HepG2 (cell line): ENCODE results near the gene THOP1. TPM values are rescaled to one million over a fixed set of nuclear protein-coding genes. Genes with fewer than 3 reads are reported as not detected.

Experiments used
- ATAC-seq: fragments of 200-7000 bp; cut with Tn5 transposase; 3 replicates; pipeline ENCODE4 v1.9.1; 2020; ENCODE audit warnings: mild to moderate bottlenecking, moderate library complexity
- BruUV-seq: library from RNA; stranded (reverse); fragments of 400-500 nt; replicated peaks from 2 replicates; lab custom pipeline; 2021; lab: Mats Ljungman, UMichigan
- CTCF ChIA-PET: fragments of 300-600 bp; formaldehyde crosslinking; extraction: SDS; loops from one replicate; lab custom pipeline; 2021; ENCODE audit warnings: low total read pairs, inconsistent platforms, low intra/inter-chr PET ratio; lab: Yijun Ruan, JAX
- POLR2A ChIA-PET: fragments of 350-600 bp; sonication (Branson Sonifier 250); formaldehyde crosslinking; loops from one replicate; lab custom pipeline; 2020; ENCODE audit warnings: antibody characterized with exemption, inconsistent platforms; lab: Yijun Ruan, JAX
- DNase-seq: peaks from one replicate; pipeline ENCODE4 v3.0.0-alpha.2; 2015; ENCODE audit warnings: low spot score
- FAIRE-seq: peaks from 3 replicates; lab custom pipeline; 2011; peaks lifted over from hg19 to GRCh38; lab: Jason Lieb, UNC
- H2AFZ ChIP-seq: one replicate; pipeline ENCODE4 v1.6.1; 2011; ENCODE audit warnings: low read length, inconsistent platforms
- H3K27ac ChIP-seq: fragments of 300-600 bp; 3 replicates; pipeline ENCODE4 v1.8.0; 2011; ENCODE audit warnings: mixed run types, mild to moderate bottlenecking, mixed read lengths, low read length, inconsistent platforms; ENCODE audit not compliant: insufficient read depth; ENCODE audit errors: extremely low read length
- H3K27me3 ChIP-seq, 2 experiments: fragments of 200-600 bp in 1 of 2; 2 replicates in 1 of 2; 3 replicates in 1 of 2; pipeline versions ENCODE4 v1.6.0 to v1.8.0; 2011; ENCODE audit warnings: low read length in 2 of 2, mild to moderate bottlenecking in 2 of 2, moderate library complexity in 2 of 2, inconsistent platforms in 1 of 2; ENCODE audit not compliant: insufficient read depth in 2 of 2, control insufficient read depth in 1 of 2
- H3K36me3 ChIP-seq, 2 experiments: fragments of 200-600 bp in 1 of 2; replicated peaks in 1 of 2; 2 replicates in 1 of 2; 3 replicates in 1 of 2; pipeline versions ENCODE4 v1.5.1 to v1.8.0; 2011; ENCODE audit warnings: low read length in 2 of 2, inconsistent platforms in 1 of 2; ENCODE audit not compliant: insufficient read depth in 2 of 2, control insufficient read depth in 1 of 2
- H3K4me1 ChIP-seq: 2 replicates; pipeline ENCODE4 v1.5.1; 2012; ENCODE audit warnings: low read length, inconsistent platforms; ENCODE audit not compliant: insufficient read depth
- H3K4me2 ChIP-seq: 2 replicates; pipeline ENCODE4 v1.6.0; 2011; ENCODE audit warnings: low read depth, low read length, inconsistent platforms
- H3K4me3 ChIP-seq, 3 experiments: fragments of 200-600 bp in 1 of 3; sonication (generic), shearing (Covaris generic) in 1 of 3; replicated peaks in 1 of 3; 2 replicates each; pipeline ENCODE4 v1.5.1; 2011 to 2016; ENCODE audit warnings: low read length in 3 of 3, inconsistent platforms in 2 of 3, low read depth in 2 of 3, mild to moderate bottlenecking in 2 of 3, control low read depth in 1 of 3, mixed read lengths in 1 of 3; ENCODE audit not compliant: insufficient read depth in 1 of 3
- H3K79me2 ChIP-seq: one replicate; pipeline ENCODE4 v1.6.1; 2011; ENCODE audit warnings: low read length, inconsistent platforms; ENCODE audit not compliant: insufficient read depth
- H3K9ac ChIP-seq: 2 replicates; pipeline ENCODE4 v1.6.0; 2011; ENCODE audit warnings: mild to moderate bottlenecking, low read depth, low read length, inconsistent platforms; ENCODE audit not compliant: insufficient read depth
- H3K9me3 ChIP-seq: 2 replicates; pipeline ENCODE4 v1.5.1; 2012; ENCODE audit warnings: mild to moderate bottlenecking, low read length
- H4K20me1 ChIP-seq: 2 replicates; pipeline ENCODE4 v1.6.0; 2011; ENCODE audit warnings: inconsistent platforms, mild to moderate bottlenecking, low read length, moderate library complexity; ENCODE audit not compliant: insufficient read depth
- AGO2 ChIP-seq: fragments of 200-400 bp; formaldehyde crosslinking; optimal IDR thresholded peaks from 2 replicates; pipeline ENCODE3; 2017; ENCODE audit warnings: mild to moderate bottlenecking, low read depth, low read length, moderate library complexity
- ATF4 ChIP-seq, 2 experiments: fragments of 450-650 bp in 1 of 2; sonication (generic) in 1 of 2; formaldehyde crosslinking; IDR thresholded peaks; 2 replicates each; pipeline versions ENCODE4 v1.5.0 to v1.8.0; 2020 to 2022; ENCODE audit warnings: mild to moderate bottlenecking in 1 of 2, missing genetic modification reagents in 1 of 2
- CCDC6 ChIP-seq: sonication (generic); formaldehyde crosslinking; IDR thresholded peaks from 2 replicates; pipeline ENCODE4 v1.8.1; 2022; ENCODE audit warnings: mild to moderate bottlenecking, missing genetic modification reagents, moderate library complexity
- YEATS2 ChIP-seq: sonication (generic); formaldehyde crosslinking; IDR thresholded peaks from 2 replicates; pipeline ENCODE4 v1.4.0; 2020; ENCODE audit warnings: missing genetic modification reagents, borderline replicate concordance
- ZNF235 ChIP-seq: sonication (generic); formaldehyde crosslinking; IDR thresholded peaks from 2 replicates; pipeline ENCODE4 v1.8.1; 2023; ENCODE audit warnings: mild to moderate bottlenecking, missing genetic modification reagents, borderline replicate concordance
- WGBS: methylation state at CpG from one replicate; pipeline ENCODE4 v1.1.6; 2017; ENCODE audit warnings: low lambda C conversion rate; 5-methylcytosine and 5-hydroxymethylcytosine counted together
- in situ Hi-C: cut with HindIII; loops from 2 replicates; pipeline ENCODE4 v1.10.0; 2017; ENCODE audit warnings: low pct_unique_long_range_greater_than_20kb; ENCODE audit not compliant: extremely low pct_ligation_motif_present
- intact Hi-C: fragments of 100-400 bp; cut with micrococcal nuclease; formaldehyde crosslinking; loops from one replicate; pipeline ENCODE4 v1.10.0; 2022; ENCODE audit not compliant: unreplicated experiment
- polyA plus RNA-seq, 8 experiments: library from polyadenylated mRNA; depleted of rRNA in 3 of 8; stranded (reverse) in 7 of 8; unstranded in 1 of 8; fragments of >200 nt; fragmentation: Illumina TruSeq in 4 of 8; extraction: Trizol in 4 of 8; gene quantifications; 2 replicates each; pipeline versions ENCODE4 v1.2.1 to v1.2.3, GENCODE V29; 2011 to 2016; ENCODE audit warnings: low read depth in 4 of 8, missing spikeins in 1 of 8, mixed read lengths in 1 of 8; ENCODE audit not compliant: insufficient read depth in 1 of 8
- total RNA-seq, 5 experiments: library from RNA; depleted of rRNA; stranded (reverse); fragments of >200 nt; fragmentation: Illumina TruSeq; extraction: Trizol; gene quantifications; 2 replicates each; pipeline ENCODE4 v1.2.3, GENCODE V29; 2016; ENCODE audit warnings: low read depth in 1 of 5
- TF ChIP-seq, protein P1 (sequence below): sonication (generic); formaldehyde crosslinking; IDR thresholded peaks from 2 replicates; pipeline ENCODE4 v1.5.0; 2020; ENCODE audit warnings: mild to moderate bottlenecking, missing genetic modification reagents
- TF ChIP-seq, protein P2 (sequence below): sonication (generic); formaldehyde crosslinking; IDR thresholded peaks from 2 replicates; pipeline ENCODE4 v1.5.0; 2020; ENCODE audit warnings: mild to moderate bottlenecking, missing genetic modification reagents
- TF ChIP-seq, protein P3 (sequence below): fragments of 450-650 bp; IDR thresholded peaks from 2 replicates; pipeline ENCODE4 v1.6.1; 2016

THOP1 gene
- total and polyA plus RNA-seq, 2 of the 13 experiments (the other 11 are each of a cell fraction or from before 2014, with no cell fraction given) = 74.4 to 116 TPM

GRCh38 chr19:2765376-2765775 lies 19.9 kb upstream of the THOP1 start:
- TF ChIP-seq, protein P1, sequence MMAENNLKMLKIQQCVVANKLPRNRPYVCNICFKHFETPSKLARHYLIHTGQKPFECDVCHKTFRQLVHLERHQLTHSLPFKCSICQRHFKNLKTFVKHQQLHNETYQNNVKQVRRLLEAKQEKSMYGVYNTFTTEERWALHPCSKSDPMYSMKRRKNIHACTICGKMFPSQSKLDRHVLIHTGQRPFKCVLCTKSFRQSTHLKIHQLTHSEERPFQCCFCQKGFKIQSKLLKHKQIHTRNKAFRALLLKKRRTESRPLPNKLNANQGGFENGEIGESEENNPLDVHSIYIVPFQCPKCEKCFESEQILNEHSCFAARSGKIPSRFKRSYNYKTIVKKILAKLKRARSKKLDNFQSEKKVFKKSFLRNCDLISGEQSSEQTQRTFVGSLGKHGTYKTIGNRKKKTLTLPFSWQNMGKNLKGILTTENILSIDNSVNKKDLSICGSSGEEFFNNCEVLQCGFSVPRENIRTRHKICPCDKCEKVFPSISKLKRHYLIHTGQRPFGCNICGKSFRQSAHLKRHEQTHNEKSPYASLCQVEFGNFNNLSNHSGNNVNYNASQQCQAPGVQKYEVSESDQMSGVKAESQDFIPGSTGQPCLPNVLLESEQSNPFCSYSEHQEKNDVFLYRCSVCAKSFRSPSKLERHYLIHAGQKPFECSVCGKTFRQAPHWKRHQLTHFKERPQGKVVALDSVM = no peak
- TF ChIP-seq AGO2 = peak; percentile 33
- TF ChIP-seq, all 625 proteins: peak for 1
- Histone ChIP-seq H3K9me3 (no peaks in the 10 kb centered on the region), H4K20me1 (peaks cover 10% of the 10 kb centered on the region; the same call in 1 of the 2 replicates), H3K27me3 (no peaks in the 10 kb centered on the region), H3K27ac (no peak overlapping the region), H3K4me1 (no peaks in the 10 kb centered on the region), H3K36me3 (peaks cover 36 to 73% of the 10 kb centered on the region in 2 experiments; a peak in 4 of 5 replicates), H3K4me3 (no peak overlapping the region), H3K4me2 (no peak overlapping the region), H2AFZ (no peak overlapping the region), H3K79me2 (peaks cover 16% of the 10 kb centered on the region), H3K9ac (no peak overlapping the region)
- ATAC-seq = no peak
- 95% methylated on average over 15 of the region's 15 CpGs for WGBS
- BruUV-seq = no TSS peak
- no peak for DNase-seq
- no peak for FAIRE-seq
- ChIA-PET POLR2A (no interaction called here), CTCF (no interaction called here)
- intact Hi-C loops (no loop called here), in situ Hi-C loops (no loop called here)

- H3K79me2 ChIP-seq = peaks cover 29% of the 10 kb centered on the region
- in situ Hi-C loops = no loop called here
- no peak overlapping the region for H3K9ac ChIP-seq
Observed at GRCh38 chr19:2766594-2767372, 18.5 kb upstream of the THOP1 start.

More at GRCh38 chr19:2766594-2767372, 18.5 kb upstream of the THOP1 start:
- DNase-seq = no peak
- H3K27me3 ChIP-seq = no peaks in the 10 kb centered on the region
- ChIA-PET POLR2A (no interaction called here), CTCF (no interaction called here)
- peaks cover 31 to 68% of the 10 kb centered on the region in 2 experiments; a peak in 4 of 5 replicates for H3K36me3 ChIP-seq
- intact Hi-C loops = no loop called here
- 95% methylated on average over 17 of the region's 35 CpGs for WGBS
- no peak for FAIRE-seq
- H2AFZ ChIP-seq = no peak overlapping the region
- H3K4me1 ChIP-seq = no peaks in the 10 kb centered on the region
- TF ChIP-seq, protein P2, sequence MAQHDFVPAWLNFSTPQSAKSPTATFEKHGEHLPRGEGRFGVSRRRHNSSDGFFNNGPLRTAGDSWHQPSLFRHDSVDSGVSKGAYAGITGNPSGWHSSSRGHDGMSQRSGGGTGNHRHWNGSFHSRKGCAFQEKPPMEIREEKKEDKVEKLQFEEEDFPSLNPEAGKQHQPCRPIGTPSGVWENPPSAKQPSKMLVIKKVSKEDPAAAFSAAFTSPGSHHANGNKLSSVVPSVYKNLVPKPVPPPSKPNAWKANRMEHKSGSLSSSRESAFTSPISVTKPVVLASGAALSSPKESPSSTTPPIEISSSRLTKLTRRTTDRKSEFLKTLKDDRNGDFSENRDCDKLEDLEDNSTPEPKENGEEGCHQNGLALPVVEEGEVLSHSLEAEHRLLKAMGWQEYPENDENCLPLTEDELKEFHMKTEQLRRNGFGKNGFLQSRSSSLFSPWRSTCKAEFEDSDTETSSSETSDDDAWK (CRISPR knock-in tag) = no peak
- TF ChIP-seq CCDC6 (no peak), ATF4 (CRISPR knock-in tag; IDR thresholded peaks at IDR 0.05) (no peak), YEATS2 (no peak), ZNF235 (no peak)
- TF ChIP-seq, protein P3, sequence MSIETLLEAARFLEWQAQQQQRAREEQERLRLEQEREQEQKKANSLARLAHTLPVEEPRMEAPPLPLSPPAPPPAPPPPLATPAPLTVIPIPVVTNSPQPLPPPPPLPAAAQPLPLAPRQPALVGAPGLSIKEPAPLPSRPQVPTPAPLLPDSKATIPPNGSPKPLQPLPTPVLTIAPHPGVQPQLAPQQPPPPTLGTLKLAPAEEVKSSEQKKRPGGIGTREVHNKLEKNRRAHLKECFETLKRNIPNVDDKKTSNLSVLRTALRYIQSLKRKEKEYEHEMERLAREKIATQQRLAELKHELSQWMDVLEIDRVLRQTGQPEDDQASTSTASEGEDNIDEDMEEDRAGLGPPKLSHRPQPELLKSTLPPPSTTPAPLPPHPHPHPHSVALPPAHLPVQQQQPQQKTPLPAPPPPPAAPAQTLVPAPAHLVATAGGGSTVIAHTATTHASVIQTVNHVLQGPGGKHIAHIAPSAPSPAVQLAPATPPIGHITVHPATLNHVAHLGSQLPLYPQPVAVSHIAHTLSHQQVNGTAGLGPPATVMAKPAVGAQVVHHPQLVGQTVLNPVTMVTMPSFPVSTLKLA = peak; percentile 79
- no peak overlapping the region for H3K27ac ChIP-seq
- no peak for ATAC-seq
- H3K4me3 ChIP-seq = no peak overlapping the region
- H4K20me1 ChIP-seq = peaks cover 15% of the 10 kb centered on the region; the same call in 1 of the 2 replicates
- BruUV-seq = no TSS peak
- H3K4me2 ChIP-seq = no peak overlapping the region
- no peaks in the 10 kb centered on the region for H3K9me3 ChIP-seq
